ENCODE data around the gene TMEM50A. TPM values are rescaled to one million over a fixed set of nuclear protein-coding genes. Genes with fewer than 3 reads are reported as not detected.

The TMEM50A gene
- total RNA-seq, 1 experiment from 2014 or later = 72.7 TPM

DNA sequence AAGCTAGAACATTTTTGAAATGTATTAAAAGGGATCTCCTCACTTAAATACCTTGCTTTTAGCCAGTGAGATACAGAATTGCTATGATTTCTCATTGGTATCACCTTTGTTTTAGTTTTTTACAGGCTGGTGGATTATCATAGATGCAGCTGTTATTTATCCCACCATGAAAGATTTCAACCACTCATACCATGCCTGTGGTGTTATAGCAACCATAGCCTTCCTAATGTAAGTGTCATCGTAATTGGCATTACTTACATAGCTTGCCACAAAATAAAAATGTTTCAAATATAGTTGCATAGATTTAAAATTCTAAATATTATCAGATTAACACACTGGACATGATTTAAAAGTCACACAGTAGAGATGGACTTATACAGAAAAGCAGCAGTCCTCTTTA lies 4.7 kb downstream of the TMEM50A start:
- intact Hi-C loops (cut with micrococcal nuclease; ENCODE audit: unreplicated experiment) = no loop called here
- CTCF ChIA-PET = no interaction called here
- H3K27ac Mint-ChIP-seq (ENCODE audit: unreplicated experiment) = no peak overlapping the region
- H3K4me1 Mint-ChIP-seq (ENCODE audit: low read depth, unreplicated experiment) = peaks cover 10% of the 10 kb centered on the region
- no TSS peak for BruUV-seq (replicated peaks)
- H3K9me3 Mint-ChIP-seq (ENCODE audit: low read depth, unreplicated experiment) = no peaks in the 10 kb centered on the region
- H3K27me3 Mint-ChIP-seq (ENCODE audit: unreplicated experiment) = no peaks in the 10 kb centered on the region
- TF ChIP-seq, protein P1, sequence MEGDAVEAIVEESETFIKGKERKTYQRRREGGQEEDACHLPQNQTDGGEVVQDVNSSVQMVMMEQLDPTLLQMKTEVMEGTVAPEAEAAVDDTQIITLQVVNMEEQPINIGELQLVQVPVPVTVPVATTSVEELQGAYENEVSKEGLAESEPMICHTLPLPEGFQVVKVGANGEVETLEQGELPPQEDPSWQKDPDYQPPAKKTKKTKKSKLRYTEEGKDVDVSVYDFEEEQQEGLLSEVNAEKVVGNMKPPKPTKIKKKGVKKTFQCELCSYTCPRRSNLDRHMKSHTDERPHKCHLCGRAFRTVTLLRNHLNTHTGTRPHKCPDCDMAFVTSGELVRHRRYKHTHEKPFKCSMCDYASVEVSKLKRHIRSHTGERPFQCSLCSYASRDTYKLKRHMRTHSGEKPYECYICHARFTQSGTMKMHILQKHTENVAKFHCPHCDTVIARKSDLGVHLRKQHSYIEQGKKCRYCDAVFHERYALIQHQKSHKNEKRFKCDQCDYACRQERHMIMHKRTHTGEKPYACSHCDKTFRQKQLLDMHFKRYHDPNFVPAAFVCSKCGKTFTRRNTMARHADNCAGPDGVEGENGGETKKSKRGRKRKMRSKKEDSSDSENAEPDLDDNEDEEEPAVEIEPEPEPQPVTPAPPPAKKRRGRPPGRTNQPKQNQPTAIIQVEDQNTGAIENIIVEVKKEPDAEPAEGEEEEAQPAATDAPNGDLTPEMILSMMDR (IDR thresholded peaks at IDR 0.05; ENCODE audit: unreplicated experiment) = no peak
- peaks cover 32% of the 10 kb centered on the region for H3K36me3 Mint-ChIP-seq (ENCODE audit: insufficient read depth, unreplicated experiment)
- no peak overlapping the region for H3K4me3 Mint-ChIP-seq (ENCODE audit: low read depth, unreplicated experiment)
- no peak for DNase-seq

DNA sequence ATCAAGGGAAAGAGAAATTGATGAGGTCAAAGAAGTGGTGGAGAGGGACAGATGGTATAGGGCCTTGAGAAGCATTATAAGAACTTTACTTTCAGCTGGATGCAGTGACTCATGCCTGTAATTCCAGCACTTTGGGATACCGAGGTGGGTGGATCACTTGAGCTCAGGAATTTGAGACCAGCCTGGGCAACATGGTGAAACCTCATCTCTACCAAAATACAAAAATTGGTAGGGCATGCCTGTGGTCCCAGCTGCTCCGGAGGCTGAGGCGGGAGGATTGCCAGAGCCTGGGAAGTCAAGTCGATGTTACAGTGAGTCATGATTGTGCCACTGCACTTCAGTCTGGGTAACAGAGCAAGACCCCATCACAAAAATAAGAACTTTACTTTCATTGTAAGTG lies 5.7 kb downstream of the TMEM50A start:
- Mint-ChIP-seq H3K36me3 (ENCODE audit: insufficient read depth, unreplicated experiment) (peaks cover 22% of the 10 kb centered on the region), H3K4me1 (ENCODE audit: low read depth, unreplicated experiment) (peaks cover 10% of the 10 kb centered on the region)
- intact Hi-C loops (cut with micrococcal nuclease; ENCODE audit: unreplicated experiment) = no loop called here

DNA sequence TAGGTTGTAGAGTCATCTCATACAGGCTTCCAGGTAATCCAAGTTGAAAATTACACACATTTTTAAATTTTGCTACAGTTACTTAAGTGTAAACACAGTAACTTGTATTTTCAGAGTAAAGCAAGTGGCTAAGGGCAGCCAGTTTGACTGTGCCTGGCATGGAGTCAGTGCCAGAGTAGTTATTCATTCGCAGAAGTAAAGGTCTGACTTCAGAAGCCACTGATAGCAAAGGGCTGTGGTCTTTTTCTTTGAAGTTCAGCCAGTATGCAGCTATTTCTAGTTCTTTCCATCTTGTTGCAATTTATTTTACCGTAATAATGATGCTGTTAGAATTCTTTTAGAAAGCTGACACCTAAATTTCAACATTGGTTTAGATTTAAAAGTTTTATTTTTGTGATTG lies 9.4 kb downstream of the TMEM50A start:
- Mint-ChIP-seq H3K4me1 (ENCODE audit: low read depth, unreplicated experiment) (peaks cover 10% of the 10 kb centered on the region), H3K4me3 (ENCODE audit: low read depth, unreplicated experiment) (no peak overlapping the region), H3K9me3 (ENCODE audit: low read depth, unreplicated experiment) (no peaks in the 10 kb centered on the region), H3K27me3 (ENCODE audit: unreplicated experiment) (no peaks in the 10 kb centered on the region), H3K27ac (ENCODE audit: unreplicated experiment) (no peak overlapping the region), H3K36me3 (ENCODE audit: insufficient read depth, unreplicated experiment) (peaks cover 15% of the 10 kb centered on the region)
- intact Hi-C loops (cut with micrococcal nuclease; ENCODE audit: unreplicated experiment) = no loop called here
- TF ChIP-seq, protein P1 (IDR thresholded peaks at IDR 0.05; ENCODE audit: unreplicated experiment) = no peak
- CTCF ChIA-PET = no interaction called here
- no TSS peak for BruUV-seq (replicated peaks)
- no peak for DNase-seq

More for the DNA sequence above, 5.7 kb downstream of the TMEM50A start:
- CTCF ChIA-PET = no interaction called here
- TF ChIP-seq, protein P1 (IDR thresholded peaks at IDR 0.05; ENCODE audit: unreplicated experiment) = no peak
- Mint-ChIP-seq H3K4me3 (ENCODE audit: low read depth, unreplicated experiment) (no peak overlapping the region), H3K27ac (ENCODE audit: unreplicated experiment) (no peak overlapping the region), H3K9me3 (ENCODE audit: low read depth, unreplicated experiment) (no peaks in the 10 kb centered on the region), H3K27me3 (ENCODE audit: unreplicated experiment) (no peaks in the 10 kb centered on the region)
- no peak for DNase-seq
- no TSS peak for BruUV-seq (replicated peaks)

DNA sequence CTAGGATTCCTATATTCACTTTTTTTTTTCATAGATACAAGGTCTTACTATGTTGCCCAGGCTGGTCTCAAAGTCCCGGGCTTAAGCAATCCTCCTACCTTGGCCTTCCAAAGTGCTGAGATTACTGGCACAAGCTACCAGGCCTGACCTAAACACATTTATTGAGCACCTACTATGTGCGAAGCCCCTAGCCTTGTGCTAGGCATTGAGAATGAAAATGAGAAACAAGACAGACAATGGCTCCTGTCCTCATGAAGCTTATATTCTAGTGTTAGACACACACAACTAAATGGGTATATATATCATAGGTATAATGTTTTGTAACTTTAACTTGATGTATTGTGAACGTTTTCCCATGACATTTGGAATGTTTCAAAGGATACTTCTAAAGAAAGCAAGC lies 11.5 kb downstream of the TMEM50A start:
- no peak for DNase-seq
- Mint-ChIP-seq H3K27ac (ENCODE audit: unreplicated experiment) (no peak overlapping the region), H3K27me3 (ENCODE audit: unreplicated experiment) (no peaks in the 10 kb centered on the region), H3K4me1 (ENCODE audit: low read depth, unreplicated experiment) (no peaks in the 10 kb centered on the region), H3K36me3 (ENCODE audit: insufficient read depth, unreplicated experiment) (peaks cover 18% of the 10 kb centered on the region), H3K9me3 (ENCODE audit: low read depth, unreplicated experiment) (no peaks in the 10 kb centered on the region), H3K4me3 (ENCODE audit: low read depth, unreplicated experiment) (no peak overlapping the region)
- CTCF ChIA-PET = no interaction called here
- BruUV-seq (replicated peaks) = no TSS peak
- TF ChIP-seq, protein P1 (IDR thresholded peaks at IDR 0.05; ENCODE audit: unreplicated experiment) = no peak
- intact Hi-C loops (cut with micrococcal nuclease; ENCODE audit: unreplicated experiment) = no loop called here
